Non-pigmented ciliary epithelial cell (primary cell): ENCODE data around the gene OPHN1.

Experiments
- DNase-seq: peaks from one replicate; pipeline ENCODE4 v3.0.0-alpha.2; 2010; ENCODE audit warnings: low read depth

OPHN1 gene

DNA sequence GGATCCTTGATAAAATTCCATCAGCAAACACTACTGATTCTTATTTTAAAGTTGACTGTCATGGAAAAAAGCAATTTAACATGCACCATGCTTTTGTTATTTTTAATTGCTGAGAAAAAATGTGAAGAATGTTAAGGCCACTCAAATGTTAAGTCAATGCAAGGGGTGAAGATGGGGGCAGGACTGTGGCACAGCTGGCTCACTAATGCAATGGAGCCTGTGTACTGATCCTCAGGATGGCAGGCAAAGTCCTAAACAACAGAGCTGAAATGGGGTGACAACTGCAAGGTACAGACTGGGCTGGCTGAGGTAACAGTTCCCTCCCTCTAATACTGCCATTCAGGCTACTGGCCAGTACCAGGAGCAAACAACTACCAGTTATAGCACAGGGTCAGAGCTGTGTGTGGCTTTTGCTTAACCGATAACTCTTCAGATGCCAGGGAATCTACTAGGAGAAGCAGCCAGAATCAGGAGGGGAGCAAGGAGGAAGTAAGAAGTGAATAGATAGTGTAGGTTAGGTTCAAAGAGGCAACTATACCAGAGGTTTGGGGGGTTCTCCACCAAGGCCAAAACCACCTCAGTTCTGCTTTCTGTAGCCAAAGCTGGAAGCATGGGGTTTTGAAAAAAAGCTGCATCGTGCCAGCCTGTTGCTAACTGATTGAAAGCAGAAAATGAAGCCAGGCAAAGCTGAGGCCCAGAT lies 372.6 kb downstream of the OPHN1 start:
- no peak for DNase-seq

DNA sequence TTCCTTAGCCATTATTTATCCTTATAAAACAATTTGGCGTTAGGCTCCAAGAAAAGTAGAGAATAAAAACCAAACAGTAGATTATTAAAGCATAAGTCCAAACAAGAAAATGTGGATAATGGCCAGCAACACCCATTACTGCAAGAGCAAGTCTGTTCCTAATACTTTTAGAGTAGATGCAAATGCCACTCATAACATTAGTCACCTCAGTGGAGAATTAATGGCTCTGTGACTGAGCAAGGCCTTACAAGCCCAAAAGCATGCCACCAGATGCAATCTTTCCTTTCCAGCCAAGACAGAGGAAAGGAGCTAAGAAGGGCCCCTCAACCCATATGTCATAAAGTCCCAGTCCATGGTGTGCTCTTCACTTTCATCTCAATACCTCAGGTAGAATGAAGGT lies 373.8 kb downstream of the OPHN1 start:
- no peak for DNase-seq

DNA sequence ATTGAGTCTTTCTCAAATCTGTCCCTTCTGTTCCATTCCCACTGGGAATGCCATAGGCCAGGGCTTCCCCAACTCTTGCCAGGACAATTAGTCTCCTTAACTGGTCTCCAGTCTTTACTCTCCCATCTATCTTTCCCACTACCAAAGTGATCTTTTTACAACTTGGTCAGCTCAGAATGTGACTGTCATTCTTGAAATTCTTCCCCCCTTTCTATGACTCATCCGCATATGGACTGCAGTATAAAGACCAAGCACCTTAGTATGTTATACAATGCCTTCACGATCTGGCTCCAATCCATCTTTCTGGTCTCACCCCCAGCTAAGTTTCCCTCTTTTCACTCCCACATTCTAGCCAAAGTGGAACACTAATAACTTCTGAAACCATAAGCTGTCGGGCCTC lies 383.8 kb downstream of the OPHN1 start:
- DNase-seq, result no peak

DNA sequence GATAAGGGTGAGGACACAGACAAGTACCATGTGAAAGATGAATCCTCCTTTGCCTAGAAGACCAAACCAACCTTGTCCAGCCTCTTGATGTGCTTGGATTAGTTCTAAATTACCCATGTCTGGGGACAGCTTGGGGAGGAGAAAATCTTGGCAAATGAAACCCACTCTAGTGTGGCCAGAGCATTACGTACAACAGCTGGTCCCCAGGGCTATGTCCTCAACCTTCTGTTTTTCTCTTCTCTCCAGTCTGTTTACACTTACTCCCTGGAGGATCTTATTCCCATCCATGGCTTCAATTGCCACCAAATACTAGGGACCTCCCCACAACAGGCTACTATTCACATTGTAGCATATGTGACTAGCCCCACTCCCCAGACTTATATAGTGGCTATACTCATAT lies 384.5 kb downstream of the OPHN1 start:
- no peak for DNase-seq

DNA sequence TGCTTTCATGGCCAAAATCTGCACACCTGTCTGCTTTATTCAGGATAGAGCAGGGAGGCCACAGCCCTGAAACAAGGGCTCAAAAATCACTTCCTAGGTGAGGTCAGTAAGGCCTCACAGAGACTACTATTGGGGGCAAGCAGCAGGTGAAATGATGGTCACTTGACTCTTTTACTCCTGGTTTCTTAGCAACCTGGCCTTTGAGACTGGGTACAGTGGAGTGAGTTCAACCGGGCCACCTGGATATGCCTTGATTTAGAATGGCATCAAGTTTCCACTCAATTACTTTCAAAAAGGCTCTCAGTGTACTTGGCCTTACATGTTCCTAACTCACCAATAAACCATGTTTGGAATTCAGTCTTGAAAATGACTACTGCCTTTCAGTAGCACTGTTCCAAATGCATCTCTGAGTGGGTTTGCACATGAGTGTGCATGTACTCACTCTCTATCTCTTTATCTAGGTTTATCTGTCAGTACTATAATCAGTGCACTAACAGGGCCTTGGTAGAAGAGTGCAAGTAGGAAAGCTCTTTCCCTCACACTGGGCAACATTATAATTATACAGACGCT lies 388.2 kb downstream of the OPHN1 start:
- no peak for DNase-seq

DNA sequence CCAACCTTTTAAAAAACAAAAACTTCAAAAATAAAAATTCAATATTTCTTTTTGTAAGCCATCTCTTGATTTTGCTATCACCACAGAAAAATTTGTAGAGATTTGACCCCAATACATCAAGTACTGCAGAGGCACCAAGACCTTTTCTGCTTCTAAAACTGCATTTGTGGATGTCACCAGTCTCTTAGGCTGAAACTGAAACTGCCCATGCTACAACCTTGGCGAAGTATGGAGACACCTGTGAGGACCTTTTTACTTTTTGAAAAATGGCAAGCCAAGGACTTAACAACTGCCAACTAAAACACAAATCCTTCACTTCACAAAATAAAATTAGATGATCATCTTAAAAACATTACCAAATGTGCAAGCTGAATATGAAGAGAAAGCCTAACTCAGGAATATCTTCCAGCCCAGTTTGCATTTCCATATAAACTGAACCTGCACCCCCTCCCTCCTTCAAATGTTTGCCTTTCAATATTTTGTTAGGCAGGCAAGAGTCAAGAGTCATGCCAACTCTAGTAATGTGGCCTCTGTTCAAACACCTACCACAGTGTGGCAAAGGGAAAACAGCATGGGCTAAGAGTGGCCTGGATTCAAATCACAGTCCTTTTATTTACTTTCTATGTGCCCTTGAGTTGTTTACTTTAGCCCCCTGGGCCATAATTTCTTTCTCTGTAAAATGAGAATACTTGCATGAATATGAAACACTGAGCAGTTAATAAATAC lies 389.4 kb downstream of the OPHN1 start:
- DNase-seq, result no peak

DNA sequence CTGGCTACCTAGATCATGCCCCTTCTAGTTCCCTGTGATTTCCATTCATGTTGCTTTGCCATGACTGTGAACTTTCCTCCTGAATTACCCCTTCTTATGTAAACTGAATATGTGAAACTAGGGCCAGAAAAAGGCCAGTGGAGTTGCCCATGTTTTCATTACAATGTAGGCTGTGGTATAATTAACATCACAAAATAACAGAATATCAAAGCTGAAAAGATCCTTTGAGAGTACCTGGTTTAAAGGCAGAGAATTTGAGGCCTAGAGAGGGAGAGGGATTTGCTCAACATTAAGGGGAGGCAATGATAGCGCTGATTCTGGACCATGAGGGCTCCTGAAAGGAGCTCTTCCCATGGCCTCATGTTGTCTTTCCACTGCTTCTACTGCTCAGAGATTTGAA lies 392.2 kb downstream of the OPHN1 start:
- no peak for DNase-seq

DNA sequence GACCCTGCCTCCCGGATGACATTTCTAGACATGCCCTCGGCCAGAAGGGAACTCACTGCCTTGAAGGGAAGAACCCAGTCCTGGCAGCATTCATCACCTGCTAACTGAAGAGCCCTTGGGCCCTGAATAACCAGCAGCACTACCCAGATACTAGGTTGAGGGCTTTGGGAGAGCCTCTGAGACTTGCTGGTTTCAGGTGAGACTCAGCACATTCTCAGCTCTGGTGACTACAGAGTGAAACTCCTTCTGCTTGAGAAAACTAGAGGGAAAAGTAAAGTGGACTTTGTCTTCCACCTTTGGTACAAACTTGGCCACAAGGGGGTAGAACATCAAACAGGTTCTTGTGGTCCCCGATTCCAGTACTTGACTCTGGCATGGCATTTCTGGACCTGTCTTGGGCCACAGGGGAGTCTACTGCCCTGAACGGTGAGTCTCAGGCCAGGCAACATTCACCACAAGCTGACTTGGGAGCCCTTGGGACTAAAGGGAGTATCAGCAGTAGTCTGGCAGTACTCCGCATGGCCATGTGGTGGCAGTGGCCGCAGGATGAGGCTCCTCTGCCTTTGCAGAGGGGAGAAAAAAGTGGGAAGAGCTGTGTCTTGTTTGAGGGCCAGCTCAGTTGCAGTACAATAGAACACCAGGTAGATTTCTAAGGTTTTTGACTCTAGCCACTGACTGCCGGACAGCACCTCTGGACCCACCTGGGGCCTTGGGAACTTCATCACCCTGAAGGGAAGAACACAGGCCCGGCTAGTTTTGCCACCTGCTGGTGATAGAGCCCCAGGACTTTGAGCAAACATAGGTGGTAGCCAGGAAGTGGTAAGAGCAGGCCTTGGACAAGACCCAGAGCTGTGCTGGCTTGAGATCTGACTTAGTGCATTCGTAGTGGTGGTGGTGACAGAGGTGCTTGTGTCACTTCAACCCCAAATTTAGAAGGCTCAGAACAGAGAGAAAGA lies 414.8 kb downstream of the OPHN1 start:
- DNase-seq, result no peak

DNA sequence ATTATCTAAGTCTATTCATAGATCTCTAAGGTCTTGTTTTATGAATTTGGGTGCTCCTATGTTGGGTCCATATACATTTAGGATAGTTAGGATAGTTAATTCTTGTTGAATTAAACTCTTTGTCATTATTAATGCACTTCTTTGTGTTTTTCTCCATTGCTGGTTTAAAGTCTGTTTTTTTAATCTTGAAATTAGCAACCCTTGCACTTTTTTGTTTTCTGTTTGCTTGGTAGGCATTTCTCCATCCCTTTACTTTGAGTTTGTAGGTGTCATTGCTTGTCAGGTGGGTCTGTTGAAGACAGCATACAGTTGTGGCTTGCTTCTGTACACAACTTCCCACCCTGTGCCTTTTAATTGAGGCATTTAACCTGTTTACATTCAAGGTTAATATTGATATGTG lies 434.8 kb downstream of the OPHN1 start:
- no peak for DNase-seq
